K562 (cell line): ENCODE data around the gene MCL1. TPM values are rescaled to one million over a fixed set of nuclear protein-coding genes. Genes with fewer than 3 reads are reported as not detected.

Source experiments
- ADNP ChIP-seq: fragments of 200-800 bp; sonication (Bioruptor generic); IDR thresholded peaks from 2 replicates; pipeline ENCODE4 v1.6.1; 2016; ENCODE audit warnings: missing genetic modification characterization, missing compliant biosample characterization
- COPS2 ChIP-seq: fragments of 450-650 bp; conservative IDR thresholded peaks from 2 replicates; pipeline ENCODE4 v1.6.1; 2016; ENCODE audit warnings: mild to moderate bottlenecking, moderate library complexity
- CXXC5 ChIP-seq: fragments of 250-450 bp; sonication (Bioruptor Pico); IDR thresholded peaks from 2 replicates; pipeline ENCODE4 v1.8.0; 2022; ENCODE audit warnings: inconsistent platforms, mild to moderate bottlenecking, moderate library complexity
- EP400 ChIP-seq: fragments of 450-650 bp; IDR thresholded peaks from 2 replicates; pipeline ENCODE4 v1.6.1; 2017; ENCODE audit warnings: antibody characterized with exemption, mild to moderate bottlenecking, moderate library complexity
- ETV6 ChIP-seq, 3 experiments: fragments of 150-350 bp in 1 of 3; sonication (generic) in 1 of 3; formaldehyde crosslinking in 1 of 3; IDR thresholded peaks; 2 replicates each; pipeline versions ENCODE4 v1.6.1 to v1.8.0; 2014 to 2022; ENCODE audit warnings: borderline replicate concordance in 2 of 3, low read depth in 2 of 3, antibody characterized with exemption in 1 of 3, low read length in 1 of 3, mild to moderate bottlenecking in 1 of 3, missing genetic modification reagents in 1 of 3
- HDAC2 ChIP-seq: fragments of 450-650 bp; IDR thresholded peaks from 2 replicates; pipeline ENCODE4 v1.6.1; 2016; ENCODE audit warnings: mild to moderate bottlenecking
- HDAC6 ChIP-seq: IDR thresholded peaks from 2 replicates; pipeline ENCODE4 v1.6.1; 2012; ENCODE audit warnings: low read depth, mild to moderate bottlenecking, control low read depth, inconsistent platforms, low read length, moderate library complexity
- NFIC ChIP-seq: fragments of 450-650 bp; IDR thresholded peaks from 2 replicates; pipeline ENCODE4 v1.6.1; 2017; ENCODE audit warnings: mild to moderate bottlenecking, inconsistent platforms
- NONO ChIP-seq, 2 experiments: fragments of 200-400 bp in 1 of 2; fragments of 450-650 bp in 1 of 2; formaldehyde crosslinking in 1 of 2; IDR thresholded peaks; 2 replicates each; pipeline ENCODE4 v1.6.1; 2017; ENCODE audit warnings: low read depth in 2 of 2, mild to moderate bottlenecking in 2 of 2, moderate library complexity in 2 of 2, low read length in 1 of 2
- POLR2AphosphoS5 ChIP-seq: IDR thresholded peaks from 2 replicates; pipeline ENCODE4 v1.6.1; 2011; ENCODE audit warnings: mild to moderate bottlenecking, low read depth, low read length, moderate library complexity; ENCODE audit not compliant: control insufficient read depth, insufficient read depth
- SIRT6 ChIP-seq: IDR thresholded peaks from one replicate; pipeline ENCODE4 v1.6.1; 2012; ENCODE audit warnings: low read depth, mild to moderate bottlenecking, control low read depth, inconsistent platforms, low read length, moderate library complexity
- TEAD1 ChIP-seq, 2 experiments: fragments of 450-650 bp in 1 of 2; sonication (generic) in 1 of 2; formaldehyde crosslinking; IDR thresholded peaks; 2 replicates each; pipeline versions ENCODE4 v1.4.0 to v1.8.0; 2020 to 2022; ENCODE audit warnings: mild to moderate bottlenecking in 2 of 2, missing genetic modification reagents in 1 of 2
- ZNF165 ChIP-seq: fragments of 250-450 bp; sonication (Bioruptor Pico); IDR thresholded peaks from 2 replicates; pipeline ENCODE4 v1.4.0; 2020; ENCODE audit warnings: borderline replicate concordance
- ZNF175 ChIP-seq: fragments of 200-800 bp; sonication (Bioruptor generic); IDR thresholded peaks from 2 replicates; pipeline ENCODE4 v1.6.1; 2016; ENCODE audit warnings: low read depth, mild to moderate bottlenecking, missing genetic modification characterization, missing compliant biosample characterization
- ZNF583 ChIP-seq: fragments of 250-450 bp; sonication (Bioruptor Pico); IDR thresholded peaks from 2 replicates; pipeline ENCODE4 v1.4.0; 2020
- polyA plus RNA-seq, 8 experiments: library from polyadenylated mRNA; depleted of rRNA in 4 of 8; stranded (reverse) in 5 of 8; unstranded in 3 of 8; fragments of >200 nt; fragmentation: Nextera tagmentation in 2 of 8; fragmentation: Illumina TruSeq in 1 of 8; extraction: Ambion mirVana in 2 of 8; extraction: Trizol in 1 of 8; gene quantifications; 2 replicates each; pipeline versions ENCODE4 v1.2.1 to v1.2.3, GENCODE V29; 2011 to 2014; ENCODE audit warnings: inconsistent platforms in 1 of 8, missing spikeins in 1 of 8
- total RNA-seq, 7 experiments: library from RNA; depleted of rRNA in 6 of 7; stranded (reverse); fragments of >200 nt in 6 of 7; fragmentation: Illumina TruSeq in 2 of 7; extraction: Trizol in 2 of 7; gene quantifications; 2 replicates each; pipeline versions ENCODE4 v1.2.1 to v1.2.3, GENCODE V29; 2011 to 2021; ENCODE audit warnings: low replicate concordance in 1 of 7
- TF ChIP-seq, protein P1 (sequence below): sonication (generic); formaldehyde crosslinking; IDR thresholded peaks from 2 replicates; pipeline ENCODE4 v1.8.0; 2022; ENCODE audit warnings: missing genetic modification reagents, mild to moderate bottlenecking, moderate library complexity, borderline replicate concordance
- TF ChIP-seq, protein P2 (sequence below): sonication (generic); formaldehyde crosslinking; IDR thresholded peaks from 2 replicates; pipeline ENCODE4 v1.8.0; 2022; ENCODE audit warnings: mild to moderate bottlenecking, missing genetic modification reagents, borderline replicate concordance
- TF ChIP-seq, protein P3 (sequence below), 2 experiments: fragments of 450-650 bp in 1 of 2; sonication (generic) in 1 of 2; formaldehyde crosslinking in 1 of 2; IDR thresholded peaks in 1 of 2; conservative IDR thresholded peaks in 1 of 2; 2 replicates each; pipeline versions ENCODE4 v1.6.1 to v1.8.1; 2016 to 2023; ENCODE audit warnings: mild to moderate bottlenecking in 2 of 2, moderate library complexity in 2 of 2, inconsistent platforms in 1 of 2, missing genetic modification reagents in 1 of 2

MCL1 gene
- total and polyA plus RNA-seq, 9 of the 15 experiments (the other 6 are each of a cell fraction or from before 2014, with no cell fraction given): 27.1 to 224 (median 138) TPM

DNA sequence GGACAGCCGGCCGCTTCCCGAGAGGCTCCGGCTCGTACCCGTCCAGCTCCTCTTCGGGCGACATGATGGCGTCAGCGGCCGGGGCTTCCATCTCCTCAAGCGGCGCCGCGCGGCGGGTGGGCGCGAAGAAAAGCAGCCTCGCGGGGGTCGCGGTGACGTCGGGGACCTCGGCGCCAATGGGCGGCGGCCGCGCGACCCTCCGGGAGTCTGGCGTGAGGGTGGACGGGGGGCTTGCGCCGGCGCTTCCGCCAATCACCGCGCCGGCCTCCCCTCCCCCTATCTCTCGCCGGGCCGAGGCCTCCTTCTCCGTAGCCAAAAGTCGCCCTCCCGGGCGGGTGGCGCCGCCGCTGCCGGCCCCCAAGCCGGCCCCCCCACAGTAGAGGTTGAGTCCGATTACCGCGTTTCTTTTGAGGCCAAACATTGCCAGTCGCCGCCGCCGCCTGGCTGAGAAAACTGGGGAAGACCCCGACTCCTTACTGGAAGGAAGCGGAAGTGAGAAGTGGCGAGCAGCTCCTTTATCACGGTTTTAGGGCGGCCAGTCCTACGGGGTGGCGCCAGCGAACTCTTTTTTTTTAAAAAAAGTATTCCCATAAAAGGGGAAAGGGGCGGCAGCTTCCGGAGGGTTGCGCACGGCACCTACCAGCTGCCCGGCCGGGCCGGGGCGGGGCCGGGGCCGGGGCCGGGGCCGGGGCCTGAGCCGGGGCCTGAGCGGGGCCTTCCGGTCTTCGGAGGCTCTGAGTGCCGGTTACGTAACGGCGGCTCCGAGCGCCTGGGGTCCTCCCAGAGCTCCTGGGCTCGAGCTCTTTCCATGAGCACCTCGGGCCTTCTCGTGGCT is at the start of gene MCL1 (continued):
- TF ChIP-seq, protein P1, sequence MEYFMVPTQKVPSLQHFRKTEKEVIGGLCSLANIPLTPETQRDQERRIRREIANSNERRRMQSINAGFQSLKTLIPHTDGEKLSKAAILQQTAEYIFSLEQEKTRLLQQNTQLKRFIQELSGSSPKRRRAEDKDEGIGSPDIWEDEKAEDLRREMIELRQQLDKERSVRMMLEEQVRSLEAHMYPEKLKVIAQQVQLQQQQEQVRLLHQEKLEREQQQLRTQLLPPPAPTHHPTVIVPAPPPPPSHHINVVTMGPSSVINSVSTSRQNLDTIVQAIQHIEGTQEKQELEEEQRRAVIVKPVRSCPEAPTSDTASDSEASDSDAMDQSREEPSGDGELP (CRISPR knock-in tag): peak; percentile 74; the same call in 1 of the 2 replicates
- TF ChIP-seq SIRT6: no peak
- TF ChIP-seq NONO (IDR thresholded peaks at IDR 0.05; ENCODE audit: low read depth in 2 of 2, low read length in 1 of 2): peak in 1 of 2 experiments; percentile 80; a peak in 2 of 4 replicates
- TF ChIP-seq HDAC2: no peak
- TF ChIP-seq POLR2AphosphoS5: peak; percentile 99
- 0 out of 2 replicates have a peak, but pooled peaks have one; percentile 61 for TF ChIP-seq CXXC5 (CRISPR knock-in tag)
- TF ChIP-seq, protein P2, sequence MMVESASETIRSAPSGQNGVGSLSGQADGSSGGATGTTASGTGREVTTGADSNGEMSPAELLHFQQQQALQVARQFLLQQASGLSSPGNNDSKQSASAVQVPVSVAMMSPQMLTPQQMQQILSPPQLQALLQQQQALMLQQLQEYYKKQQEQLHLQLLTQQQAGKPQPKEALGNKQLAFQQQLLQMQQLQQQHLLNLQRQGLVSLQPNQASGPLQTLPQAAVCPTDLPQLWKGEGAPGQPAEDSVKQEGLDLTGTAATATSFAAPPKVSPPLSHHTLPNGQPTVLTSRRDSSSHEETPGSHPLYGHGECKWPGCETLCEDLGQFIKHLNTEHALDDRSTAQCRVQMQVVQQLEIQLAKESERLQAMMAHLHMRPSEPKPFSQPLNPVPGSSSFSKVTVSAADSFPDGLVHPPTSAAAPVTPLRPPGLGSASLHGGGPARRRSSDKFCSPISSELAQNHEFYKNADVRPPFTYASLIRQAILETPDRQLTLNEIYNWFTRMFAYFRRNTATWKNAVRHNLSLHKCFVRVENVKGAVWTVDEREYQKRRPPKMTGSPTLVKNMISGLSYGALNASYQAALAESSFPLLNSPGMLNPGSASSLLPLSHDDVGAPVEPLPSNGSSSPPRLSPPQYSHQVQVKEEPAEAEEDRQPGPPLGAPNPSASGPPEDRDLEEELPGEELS: 0 out of 2 replicates have a peak, but pooled peaks have one; percentile 14
- peak; percentile 67 for TF ChIP-seq EP400
- TF ChIP-seq HDAC6: no peak
- TF ChIP-seq, protein P3, sequence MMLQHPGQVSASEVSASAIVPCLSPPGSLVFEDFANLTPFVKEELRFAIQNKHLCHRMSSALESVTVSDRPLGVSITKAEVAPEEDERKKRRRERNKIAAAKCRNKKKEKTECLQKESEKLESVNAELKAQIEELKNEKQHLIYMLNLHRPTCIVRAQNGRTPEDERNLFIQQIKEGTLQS (IDR thresholded peaks at IDR 0.05): no peak
- TF ChIP-seq, protein P3 (CRISPR knock-in tag; conservative IDR thresholded peaks at IDR 0.05): peak; percentile 24; the same call in 1 of the 2 replicates
- no peak for TF ChIP-seq ADNP (tag)
- no peak for TF ChIP-seq ZNF175 (CRISPR knock-in tag)
- no peak for TF ChIP-seq COPS2
- peak in 1 of 2 experiments; percentile 64; a peak in 1 of 4 replicates for TF ChIP-seq TEAD1 (CRISPR knock-in tag; IDR thresholded peaks at IDR 0.05)
- no peak for TF ChIP-seq ZNF165 (CRISPR knock-in tag)
- TF ChIP-seq NFIC: peak; percentile 65
- 0 out of 2 replicates have a peak, but pooled peaks have one; percentile 13 for TF ChIP-seq ZNF583 (CRISPR knock-in tag)
- peak; percentile 59 to 84; a peak in 3 of 4 replicates for TF ChIP-seq ETV6 (IDR thresholded peaks at IDR 0.05; ENCODE audit: borderline replicate concordance in 1 of 2, low read depth in 2 of 2, low read length in 1 of 2)
- 0 out of 2 replicates have a peak, but pooled peaks have one; percentile 85 for TF ChIP-seq ETV6 (CRISPR knock-in tag; IDR thresholded peaks at IDR 0.05; ENCODE audit: borderline replicate concordance)
